HEK293T (cell line): Measurements from ENCODE around the gene ZFYVE21.

Experiments used
- CTCF ChIA-PET: fragments of 350-600 bp; formaldehyde crosslinking; extraction: SDS; loops from one replicate; lab custom pipeline; 2021; ENCODE audit warnings: antibody characterized with exemption, inconsistent platforms; lab: Yijun Ruan, JAX
- POLR2A ChIA-PET: fragments of 350-600 bp; formaldehyde crosslinking; extraction: SDS; loops from one replicate; lab custom pipeline; 2020; ENCODE audit warnings: antibody characterized with exemption, inconsistent platforms; lab: Yijun Ruan, JAX
- DNase-seq: peaks from one replicate; pipeline ENCODE4 v3.0.0; 2012; ENCODE audit warnings: mixed read lengths; ENCODE audit errors: extremely low spot score
- ARNT ChIP-seq: fragments of 450-650 bp; IDR thresholded peaks from 2 replicates; pipeline ENCODE4 v1.6.1; 2017; ENCODE audit warnings: mild to moderate bottlenecking
- BHLHE40 ChIP-seq: fragments of 450-650 bp; IDR thresholded peaks from 2 replicates; pipeline ENCODE4 v1.6.1; 2016; ENCODE audit warnings: mild to moderate bottlenecking, moderate library complexity, borderline replicate concordance
- CTBP1 ChIP-seq: fragments of 450-650 bp; IDR thresholded peaks from 2 replicates; pipeline ENCODE4 v1.6.1; 2016; ENCODE audit warnings: borderline replicate concordance
- ELF4 ChIP-seq: fragments of 450-650 bp; IDR thresholded peaks from 2 replicates; pipeline ENCODE4 v1.6.1; 2017; ENCODE audit warnings: antibody characterized with exemption
- FOXA1 ChIP-seq: fragments of 450-650 bp; IDR thresholded peaks from 2 replicates; pipeline ENCODE4 v1.6.1; 2016; ENCODE audit warnings: mild to moderate bottlenecking
- FOXK2 ChIP-seq: fragments of 450-650 bp; IDR thresholded peaks from 2 replicates; pipeline ENCODE4 v1.6.1; 2016; ENCODE audit warnings: mild to moderate bottlenecking
- FOXM1 ChIP-seq: fragments of 450-650 bp; IDR thresholded peaks from 2 replicates; pipeline ENCODE4 v1.6.1; 2017; ENCODE audit warnings: mild to moderate bottlenecking, borderline replicate concordance
- HDGF ChIP-seq: fragments of 450-650 bp; IDR thresholded peaks from 2 replicates; pipeline ENCODE4 v1.6.1; 2017; ENCODE audit warnings: antibody characterized with exemption, borderline replicate concordance
- L3MBTL2 ChIP-seq: fragments of 450-650 bp; conservative IDR thresholded peaks from 2 replicates; pipeline ENCODE4 v1.6.1; 2016; ENCODE audit warnings: mild to moderate bottlenecking
- LEF1 ChIP-seq: fragments of 450-650 bp; IDR thresholded peaks from 2 replicates; pipeline ENCODE4 v1.6.1; 2017; ENCODE audit warnings: mild to moderate bottlenecking, borderline replicate concordance
- NFRKB ChIP-seq: fragments of 450-650 bp; IDR thresholded peaks from 2 replicates; pipeline ENCODE4 v1.6.1; 2016; ENCODE audit warnings: mild to moderate bottlenecking, moderate library complexity
- PKNOX1 ChIP-seq: fragments of 450-650 bp; IDR thresholded peaks from 2 replicates; pipeline ENCODE4 v1.6.1; 2016
- SP1 ChIP-seq: fragments of 450-650 bp; IDR thresholded peaks from 2 replicates; pipeline ENCODE4 v1.6.1; 2017
- SUZ12 ChIP-seq: fragments of 450-650 bp; IDR thresholded peaks from 2 replicates; pipeline ENCODE4 v1.6.1; 2016; ENCODE audit warnings: mild to moderate bottlenecking
- TARDBP ChIP-seq: fragments of 450-650 bp; IDR thresholded peaks from 2 replicates; pipeline ENCODE4 v1.6.1; 2016
- ZNF384 ChIP-seq: fragments of 450-650 bp; IDR thresholded peaks from 2 replicates; pipeline ENCODE4 v1.6.1; 2016

ZFYVE21 gene

GRCh38 chr14:103684471-103684870 lies 31.1 kb upstream of the ZFYVE21 start:
- no peak for DNase-seq
- ChIA-PET POLR2A (no interaction called here), CTCF (no interaction called here)
- TF ChIP-seq CTBP1: no peak
- no peak for TF ChIP-seq TARDBP
- TF ChIP-seq L3MBTL2: no peak
- no peak for TF ChIP-seq FOXA1
- TF ChIP-seq NFRKB: no peak
- no peak for TF ChIP-seq LEF1
- TF ChIP-seq SUZ12: no peak
- no peak for TF ChIP-seq FOXM1

- ChIA-PET POLR2A (no interaction called here), CTCF (no interaction called here)
- no peak for DNase-seq
- TF ChIP-seq ZNF384 (no peak), PKNOX1 (no peak), FOXK2 (no peak), L3MBTL2 (no peak), NFRKB (no peak), FOXA1 (no peak), CTBP1 (no peak), LEF1 (no peak), BHLHE40 (no peak), SUZ12 (no peak), HDGF (no peak), FOXM1 (no peak), SP1 (no peak), ELF4 (no peak), TARDBP (no peak), ARNT (no peak)
These were observed 30.7 kb upstream of the ZFYVE21 start for GRCh38 chr14:103684871-103685270.

DNA sequence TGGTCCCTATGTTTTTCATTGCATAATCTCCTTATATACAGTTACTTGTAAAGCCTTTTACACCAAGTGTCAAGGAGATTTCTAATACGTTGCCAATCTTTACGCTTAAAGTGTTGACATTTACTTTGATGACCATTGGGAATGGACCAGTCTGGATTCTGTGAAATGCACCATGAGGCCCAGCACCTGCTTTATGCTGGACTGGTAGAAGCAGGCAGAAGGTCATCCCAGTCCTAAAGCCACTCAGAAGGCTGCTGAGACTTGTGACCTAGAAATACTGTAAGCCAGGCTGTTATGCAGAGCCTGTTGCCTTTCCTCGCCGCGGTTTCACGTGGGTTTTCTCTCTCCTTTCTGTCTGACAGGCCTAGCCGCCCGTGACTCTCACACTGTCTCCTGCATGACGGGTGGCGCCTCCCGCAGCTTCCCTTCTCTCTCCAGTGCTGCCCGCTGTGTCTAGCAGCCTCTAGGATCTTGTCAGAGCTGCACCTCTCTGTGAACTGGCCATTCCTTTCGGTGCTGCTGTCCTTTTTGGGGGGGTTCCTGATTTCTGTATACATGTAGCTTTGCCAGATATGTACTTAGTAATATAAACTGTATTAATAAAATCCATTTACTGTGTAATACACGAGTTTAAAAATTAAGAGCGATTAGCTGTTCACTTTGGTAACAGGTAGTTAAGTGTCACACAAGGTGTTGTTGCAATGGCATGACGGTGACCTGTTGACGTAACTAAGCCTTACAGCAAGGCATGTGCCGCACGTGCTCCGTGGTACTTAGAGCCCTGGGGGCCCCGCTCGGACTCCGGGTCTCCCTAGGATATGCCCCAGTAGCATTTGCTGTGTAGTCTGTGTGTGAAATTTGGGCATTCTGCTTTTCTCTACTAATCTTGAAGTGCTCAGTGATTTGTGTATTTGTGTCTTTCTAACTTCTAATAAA lies 30.1 kb upstream of the ZFYVE21 start:
- ChIA-PET POLR2A (no interaction called here), CTCF (no interaction called here)
- no peak for DNase-seq
- no peak for TF ChIP-seq L3MBTL2
- TF ChIP-seq FOXM1: no peak
- TF ChIP-seq SUZ12: no peak
- no peak for TF ChIP-seq FOXA1
- no peak for TF ChIP-seq CTBP1
- TF ChIP-seq ARNT: no peak
- no peak for TF ChIP-seq TARDBP
- no peak for TF ChIP-seq LEF1
- TF ChIP-seq ZNF384: no peak
- TF ChIP-seq HDGF: no peak
- TF ChIP-seq BHLHE40: no peak
- no peak for TF ChIP-seq SP1
- no peak for TF ChIP-seq NFRKB
- no peak for TF ChIP-seq FOXK2
- no peak for TF ChIP-seq ELF4
- TF ChIP-seq PKNOX1: no peak

DNA sequence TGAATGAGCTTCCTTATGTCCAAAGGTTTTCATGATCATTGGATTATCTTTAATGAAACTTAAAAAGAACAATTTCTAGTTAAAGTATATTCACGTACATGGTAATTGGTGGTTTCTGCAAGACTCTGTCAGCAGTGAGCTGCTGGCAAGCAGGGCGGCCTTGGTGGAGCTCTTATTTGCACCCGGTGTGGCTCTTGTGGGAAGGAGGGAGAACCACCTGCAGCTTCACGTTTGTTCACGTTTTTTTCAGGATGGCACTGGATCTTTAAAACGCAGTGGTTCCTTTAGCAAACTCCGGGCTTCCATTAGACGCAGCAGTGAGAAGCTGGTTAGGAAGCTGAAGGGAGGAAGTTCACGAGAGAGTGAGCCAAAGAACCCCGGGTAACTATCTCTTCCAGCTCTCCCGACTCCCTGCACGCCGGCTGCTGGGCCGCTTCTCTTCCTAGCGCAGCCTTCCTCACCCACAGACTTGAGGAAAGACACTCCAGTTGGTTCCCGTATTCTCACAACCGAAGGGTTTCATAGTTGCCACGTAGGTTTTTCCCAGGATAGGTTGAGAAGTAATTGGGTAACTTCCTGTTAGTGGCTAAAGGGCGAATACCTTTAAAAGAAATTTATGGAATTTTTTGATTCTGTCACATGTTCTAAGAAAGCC lies 28.7 kb upstream of the ZFYVE21 start:
- no peak for TF ChIP-seq SP1
- TF ChIP-seq BHLHE40: no peak
- TF ChIP-seq FOXM1: no peak
- no peak for TF ChIP-seq NFRKB
- TF ChIP-seq SUZ12: no peak
- no peak for TF ChIP-seq LEF1
- TF ChIP-seq TARDBP: no peak
- no peak for TF ChIP-seq ZNF384
- no peak for TF ChIP-seq FOXA1
- TF ChIP-seq PKNOX1: no peak
- no peak for TF ChIP-seq CTBP1
- no peak for TF ChIP-seq ARNT
- no peak for TF ChIP-seq HDGF
- no peak for TF ChIP-seq FOXK2
- TF ChIP-seq L3MBTL2: no peak
- no peak for TF ChIP-seq ELF4
- POLR2A ChIA-PET: no interaction called here
- CTCF ChIA-PET: interaction anchor here (0.9 kb wide), 1 partner anchor 10 kb away, joined by 3 read pairs; no protein-coding TSS in a partner anchor

DNA sequence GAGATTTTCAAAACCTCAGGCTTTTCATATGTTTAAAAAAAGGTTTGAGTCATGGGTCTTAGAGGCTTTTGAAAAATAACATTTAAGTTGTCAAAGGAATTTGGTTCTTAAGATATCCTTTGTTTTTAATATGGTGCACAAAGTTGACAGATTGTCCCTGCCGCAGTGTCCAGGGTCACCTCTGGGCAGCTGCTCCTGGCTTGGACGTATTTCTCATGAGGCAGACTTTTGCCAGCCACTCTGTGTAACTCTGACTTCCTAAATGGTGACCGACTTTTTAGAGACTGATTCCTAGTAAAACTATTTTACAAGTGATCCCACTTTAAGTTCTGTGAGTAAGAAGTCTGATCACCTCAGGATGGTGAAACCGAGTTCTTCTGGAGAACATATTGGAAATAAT lies 27.9 kb upstream of the ZFYVE21 start:
- no peak for TF ChIP-seq L3MBTL2
- no peak for TF ChIP-seq LEF1
- TF ChIP-seq PKNOX1: no peak
- TF ChIP-seq BHLHE40: no peak
- ChIA-PET CTCF (no interaction called here), POLR2A (no interaction called here)
- DNase-seq: no peak

More for the DNA sequence above, 28.7 kb upstream of the ZFYVE21 start:
- DNase-seq: no peak
